HepG2 (cell line): Measurements from ENCODE around the gene SSMEM1. TPM values are rescaled to one million over a fixed set of nuclear protein-coding genes. Genes with fewer than 3 reads are reported as not detected.

ENCODE experiments used
- ATM ChIP-seq: fragments of 450-650 bp; IDR thresholded peaks from 2 replicates; pipeline ENCODE4 v1.7.1; 2017; ENCODE audit warnings: mild to moderate bottlenecking, borderline replicate concordance
- DMAP1 ChIP-seq: IDR thresholded peaks from 2 replicates; pipeline ENCODE4 v1.6.1; 2016
- EHMT2 ChIP-seq: fragments of 200-600 bp; sonication (generic); IDR thresholded peaks from 2 replicates; pipeline ENCODE4 v1.7.0; 2017; ENCODE audit warnings: antibody characterized with exemption, low read depth, low read length, borderline replicate concordance
- FOXJ3 ChIP-seq: sonication (generic); formaldehyde crosslinking; IDR thresholded peaks from 2 replicates; pipeline ENCODE4 v1.4.0; 2020; ENCODE audit warnings: missing genetic modification reagents, mild to moderate bottlenecking, borderline replicate concordance
- FOXM1 ChIP-seq: sonication (generic); formaldehyde crosslinking; IDR thresholded peaks from 2 replicates; pipeline ENCODE4 v1.5.0; 2020; ENCODE audit warnings: missing genetic modification reagents
- HNF4G ChIP-seq, 2 experiments: sonication (generic) in 1 of 2; formaldehyde crosslinking in 1 of 2; IDR thresholded peaks; 2 replicates each; pipeline versions ENCODE4 v1.4.0 to v1.6.1; 2011 to 2020; ENCODE audit warnings: borderline replicate concordance in 2 of 2, low read depth in 2 of 2, mild to moderate bottlenecking in 2 of 2, low read length in 1 of 2, missing genetic modification reagents in 1 of 2, moderate library complexity in 1 of 2
- NFRKB ChIP-seq: fragments of 450-650 bp; IDR thresholded peaks from 2 replicates; pipeline ENCODE4 v1.6.1; 2017
- NFYB ChIP-seq: sonication (generic); formaldehyde crosslinking; IDR thresholded peaks from 2 replicates; pipeline ENCODE4 v1.4.0; 2020; ENCODE audit warnings: missing genetic modification reagents
- ZBTB7B ChIP-seq: sonication (generic); formaldehyde crosslinking; IDR thresholded peaks from 2 replicates; pipeline ENCODE4 v1.4.0; 2020; ENCODE audit warnings: missing genetic modification reagents
- ZNF224 ChIP-seq: sonication (generic); formaldehyde crosslinking; IDR thresholded peaks from 2 replicates; pipeline ENCODE4 v1.5.0; 2020; ENCODE audit warnings: mild to moderate bottlenecking, missing genetic modification reagents
- ZNF326 ChIP-seq: sonication (generic); formaldehyde crosslinking; IDR thresholded peaks from 2 replicates; pipeline ENCODE4 v1.4.0; 2020; ENCODE audit warnings: missing genetic modification reagents, borderline replicate concordance
- ZSCAN25 ChIP-seq: sonication (generic); formaldehyde crosslinking; IDR thresholded peaks from 2 replicates; pipeline ENCODE4 v1.8.0; 2022; ENCODE audit warnings: mild to moderate bottlenecking, missing genetic modification reagents
- polyA plus RNA-seq, 8 experiments: library from polyadenylated mRNA; depleted of rRNA in 3 of 8; stranded (reverse) in 7 of 8; unstranded in 1 of 8; fragments of >200 nt; fragmentation: Illumina TruSeq in 4 of 8; extraction: Trizol in 4 of 8; gene quantifications; 2 replicates each; pipeline versions ENCODE4 v1.2.1 to v1.2.3, GENCODE V29; 2011 to 2016; ENCODE audit warnings: low read depth in 4 of 8, missing spikeins in 1 of 8, mixed read lengths in 1 of 8; ENCODE audit not compliant: insufficient read depth in 1 of 8
- total RNA-seq, 5 experiments: library from RNA; depleted of rRNA; stranded (reverse); fragments of >200 nt; fragmentation: Illumina TruSeq; extraction: Trizol; gene quantifications; 2 replicates each; pipeline ENCODE4 v1.2.3, GENCODE V29; 2016; ENCODE audit warnings: low read depth in 1 of 5
- TF ChIP-seq, protein P1 (sequence below): sonication (generic); formaldehyde crosslinking; IDR thresholded peaks from one replicate; pipeline ENCODE4 v1.5.1; 2020; ENCODE audit warnings: mild to moderate bottlenecking, missing genetic modification reagents; ENCODE audit errors: not compliant biosample characterization
- TF ChIP-seq, protein P2 (sequence below): sonication (generic); formaldehyde crosslinking; IDR thresholded peaks from 2 replicates; pipeline ENCODE4 v1.4.0; 2020; ENCODE audit warnings: missing genetic modification reagents
- TF ChIP-seq, protein P3 (sequence below): sonication (generic); formaldehyde crosslinking; IDR thresholded peaks from 2 replicates; pipeline ENCODE4 v1.5.0; 2020; ENCODE audit warnings: mild to moderate bottlenecking, missing genetic modification reagents
- TF ChIP-seq, protein P4 (sequence below): IDR thresholded peaks from 2 replicates; pipeline ENCODE4 v1.6.1; 2016; ENCODE audit warnings: low read depth, borderline replicate concordance

Gene SSMEM1
- total and polyA plus RNA-seq, 2 of the 13 experiments (the other 11 are each of a cell fraction or from before 2014, with no cell fraction given) = not detected

DNA sequence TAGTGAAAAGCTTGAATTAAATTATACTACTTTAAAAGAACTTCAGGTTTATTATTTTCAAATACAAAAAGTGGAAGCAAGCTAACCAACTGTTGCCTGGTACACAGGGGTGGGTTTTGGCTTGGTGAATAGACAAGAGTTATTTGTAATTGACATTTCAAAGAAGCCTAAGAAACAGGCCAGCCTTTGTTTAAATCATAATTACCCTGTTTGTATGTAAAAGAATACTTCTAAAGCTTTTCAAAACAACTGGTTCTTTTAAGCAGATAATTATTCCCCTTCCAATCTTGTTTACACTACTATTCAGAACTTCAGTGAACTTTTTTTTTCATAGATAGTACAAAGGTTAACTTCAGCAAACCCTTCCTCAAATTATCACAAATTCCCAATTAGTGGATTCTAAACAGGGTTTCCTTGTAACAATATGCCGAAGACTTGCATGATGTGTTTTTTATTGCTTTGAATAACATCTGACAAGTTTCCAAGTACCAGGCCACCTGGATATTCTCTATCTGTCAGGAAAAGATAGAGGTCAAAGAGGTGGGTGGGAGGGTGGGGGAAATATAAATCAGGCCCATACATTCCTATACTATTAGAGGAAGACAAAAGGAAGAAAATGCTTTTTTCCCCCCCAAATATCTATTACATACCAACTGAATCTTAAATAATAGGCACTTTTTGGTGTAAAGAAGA is 20.4 kb downstream of the SSMEM1 start (continued):
- TF ChIP-seq, protein P1, sequence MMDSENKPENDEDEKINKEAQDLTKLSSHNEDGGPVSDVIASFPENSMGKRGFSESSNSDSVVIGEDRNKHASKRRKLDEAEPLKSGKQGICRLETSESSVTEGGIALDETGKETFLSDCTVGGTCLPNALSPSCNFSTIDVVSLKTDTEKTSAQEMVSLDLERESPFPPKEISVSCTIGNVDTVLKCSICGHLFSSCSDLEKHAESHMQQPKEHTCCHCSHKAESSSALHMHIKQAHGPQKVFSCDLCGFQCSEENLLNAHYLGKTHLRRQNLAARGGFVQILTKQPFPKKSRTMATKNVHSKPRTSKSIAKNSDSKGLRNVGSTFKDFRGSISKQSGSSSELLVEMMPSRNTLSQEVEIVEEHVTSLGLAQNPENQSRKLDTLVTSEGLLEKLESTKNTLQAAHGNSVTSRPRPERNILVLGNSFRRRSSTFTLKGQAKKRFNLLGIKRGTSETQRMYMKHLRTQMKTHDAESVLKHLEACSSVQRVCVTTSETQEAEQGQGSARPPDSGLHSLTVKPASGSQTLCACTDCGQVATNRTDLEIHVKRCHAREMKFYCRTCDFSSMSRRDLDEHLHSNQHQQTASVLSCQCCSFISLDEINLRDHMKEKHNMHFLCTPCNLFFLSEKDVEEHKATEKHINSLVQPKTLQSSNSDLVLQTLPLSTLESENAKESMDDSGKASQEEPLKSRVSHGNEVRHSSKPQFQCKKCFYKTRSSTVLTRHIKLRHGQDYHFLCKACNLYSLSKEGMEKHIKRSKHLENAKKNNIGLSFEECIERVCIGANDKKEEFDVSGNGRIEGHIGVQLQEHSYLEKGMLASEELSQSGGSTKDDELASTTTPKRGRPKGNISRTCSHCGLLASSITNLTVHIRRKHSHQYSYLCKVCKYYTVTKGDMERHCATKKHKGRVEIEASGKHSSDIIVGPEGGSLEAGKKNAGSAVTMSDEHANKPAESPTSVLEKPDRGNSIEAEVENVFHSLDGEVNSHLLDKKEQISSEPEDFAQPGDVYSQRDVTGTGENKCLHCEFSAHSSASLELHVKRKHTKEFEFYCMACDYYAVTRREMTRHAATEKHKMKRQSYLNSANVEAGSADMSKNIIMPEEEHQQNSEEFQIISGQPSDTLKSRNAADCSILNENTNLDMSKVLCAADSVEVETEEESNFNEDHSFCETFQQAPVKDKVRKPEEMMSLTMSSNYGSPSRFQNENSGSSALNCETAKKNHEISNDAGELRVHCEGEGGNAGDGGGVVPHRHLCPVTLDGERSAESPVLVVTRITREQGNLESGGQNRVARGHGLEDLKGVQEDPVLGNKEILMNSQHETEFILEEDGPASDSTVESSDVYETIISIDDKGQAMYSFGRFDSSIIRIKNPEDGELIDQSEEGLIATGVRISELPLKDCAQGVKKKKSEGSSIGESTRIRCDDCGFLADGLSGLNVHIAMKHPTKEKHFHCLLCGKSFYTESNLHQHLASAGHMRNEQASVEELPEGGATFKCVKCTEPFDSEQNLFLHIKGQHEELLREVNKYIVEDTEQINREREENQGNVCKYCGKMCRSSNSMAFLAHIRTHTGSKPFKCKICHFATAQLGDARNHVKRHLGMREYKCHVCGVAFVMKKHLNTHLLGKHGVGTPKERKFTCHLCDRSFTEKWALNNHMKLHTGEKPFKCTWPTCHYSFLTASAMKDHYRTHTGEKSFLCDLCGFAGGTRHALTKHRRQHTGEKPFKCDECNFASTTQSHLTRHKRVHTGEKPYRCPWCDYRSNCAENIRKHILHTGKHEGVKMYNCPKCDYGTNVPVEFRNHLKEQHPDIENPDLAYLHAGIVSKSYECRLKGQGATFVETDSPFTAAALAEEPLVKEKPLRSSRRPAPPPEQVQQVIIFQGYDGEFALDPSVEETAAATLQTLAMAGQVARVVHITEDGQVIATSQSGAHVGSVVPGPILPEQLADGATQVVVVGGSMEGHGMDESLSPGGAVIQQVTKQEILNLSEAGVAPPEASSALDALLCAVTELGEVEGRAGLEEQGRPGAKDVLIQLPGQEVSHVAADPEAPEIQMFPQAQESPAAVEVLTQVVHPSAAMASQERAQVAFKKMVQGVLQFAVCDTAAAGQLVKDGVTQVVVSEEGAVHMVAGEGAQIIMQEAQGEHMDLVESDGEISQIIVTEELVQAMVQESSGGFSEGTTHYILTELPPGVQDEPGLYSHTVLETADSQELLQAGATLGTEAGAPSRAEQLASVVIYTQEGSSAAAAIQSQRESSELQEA (CRISPR knock-in tag) = no peak
- TF ChIP-seq NFRKB (no peak), ZNF326 (CRISPR knock-in tag) (no peak), HNF4G (IDR thresholded peaks at IDR 0.05; ENCODE audit: borderline replicate concordance, low read depth, low read length) (no peak; the same call in 1 of the 2 replicates), HNF4G (CRISPR knock-in tag; IDR thresholded peaks at IDR 0.05; ENCODE audit: borderline replicate concordance, low read depth) (no peak), EHMT2 (no peak), NFYB (CRISPR knock-in tag) (no peak), ATM (no peak), ZBTB7B (CRISPR knock-in tag) (no peak), DMAP1 (CRISPR knock-in tag) (no peak), FOXM1 (CRISPR knock-in tag) (no peak), ZNF224 (CRISPR knock-in tag) (no peak), ZSCAN25 (no peak), FOXJ3 (no peak)
- TF ChIP-seq, protein P2, sequence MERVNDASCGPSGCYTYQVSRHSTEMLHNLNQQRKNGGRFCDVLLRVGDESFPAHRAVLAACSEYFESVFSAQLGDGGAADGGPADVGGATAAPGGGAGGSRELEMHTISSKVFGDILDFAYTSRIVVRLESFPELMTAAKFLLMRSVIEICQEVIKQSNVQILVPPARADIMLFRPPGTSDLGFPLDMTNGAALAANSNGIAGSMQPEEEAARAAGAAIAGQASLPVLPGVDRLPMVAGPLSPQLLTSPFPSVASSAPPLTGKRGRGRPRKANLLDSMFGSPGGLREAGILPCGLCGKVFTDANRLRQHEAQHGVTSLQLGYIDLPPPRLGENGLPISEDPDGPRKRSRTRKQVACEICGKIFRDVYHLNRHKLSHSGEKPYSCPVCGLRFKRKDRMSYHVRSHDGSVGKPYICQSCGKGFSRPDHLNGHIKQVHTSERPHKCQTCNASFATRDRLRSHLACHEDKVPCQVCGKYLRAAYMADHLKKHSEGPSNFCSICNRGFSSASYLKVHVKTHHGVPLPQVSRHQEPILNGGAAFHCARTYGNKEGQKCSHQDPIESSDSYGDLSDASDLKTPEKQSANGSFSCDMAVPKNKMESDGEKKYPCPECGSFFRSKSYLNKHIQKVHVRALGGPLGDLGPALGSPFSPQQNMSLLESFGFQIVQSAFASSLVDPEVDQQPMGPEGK = no peak
- TF ChIP-seq, protein P3, sequence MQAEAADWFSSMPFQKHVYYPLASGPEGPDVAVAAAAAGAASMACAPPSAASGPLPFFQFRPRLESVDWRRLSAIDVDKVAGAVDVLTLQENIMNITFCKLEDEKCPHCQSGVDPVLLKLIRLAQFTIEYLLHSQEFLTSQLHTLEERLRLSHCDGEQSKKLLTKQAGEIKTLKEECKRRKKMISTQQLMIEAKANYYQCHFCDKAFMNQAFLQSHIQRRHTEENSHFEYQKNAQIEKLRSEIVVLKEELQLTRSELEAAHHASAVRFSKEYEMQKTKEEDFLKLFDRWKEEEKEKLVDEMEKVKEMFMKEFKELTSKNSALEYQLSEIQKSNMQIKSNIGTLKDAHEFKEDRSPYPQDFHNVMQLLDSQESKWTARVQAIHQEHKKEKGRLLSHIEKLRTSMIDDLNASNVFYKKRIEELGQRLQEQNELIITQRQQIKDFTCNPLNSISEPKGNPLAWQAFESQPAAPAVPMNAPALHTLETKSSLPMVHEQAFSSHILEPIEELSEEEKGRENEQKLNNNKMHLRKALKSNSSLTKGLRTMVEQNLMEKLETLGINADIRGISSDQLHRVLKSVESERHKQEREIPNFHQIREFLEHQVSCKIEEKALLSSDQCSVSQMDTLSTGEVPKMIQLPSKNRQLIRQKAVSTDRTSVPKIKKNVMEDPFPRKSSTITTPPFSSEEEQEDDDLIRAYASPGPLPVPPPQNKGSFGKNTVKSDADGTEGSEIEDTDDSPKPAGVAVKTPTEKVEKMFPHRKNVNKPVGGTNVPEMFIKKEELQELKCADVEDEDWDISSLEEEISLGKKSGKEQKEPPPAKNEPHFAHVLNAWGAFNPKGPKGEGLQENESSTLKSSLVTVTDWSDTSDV (CRISPR knock-in tag) = no peak
- TF ChIP-seq, protein P4, sequence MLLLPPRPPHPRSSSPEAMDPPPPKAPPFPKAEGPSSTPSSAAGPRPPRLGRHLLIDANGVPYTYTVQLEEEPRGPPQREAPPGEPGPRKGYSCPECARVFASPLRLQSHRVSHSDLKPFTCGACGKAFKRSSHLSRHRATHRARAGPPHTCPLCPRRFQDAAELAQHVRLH (CRISPR knock-in tag) = no peak
